K562 (cell line): Measurements from ENCODE around the gene DNAJB4. TPM values are rescaled to one million over a fixed set of nuclear protein-coding genes. Genes with fewer than 3 reads are reported as not detected.

ENCODE experiments used
- ATF2 ChIP-seq: sonication (generic); formaldehyde crosslinking; IDR thresholded peaks from 2 replicates; pipeline ENCODE4 v1.8.1; 2022; ENCODE audit warnings: missing genetic modification reagents
- CBFA2T3 ChIP-seq: fragments of 450-650 bp; IDR thresholded peaks from 2 replicates; pipeline ENCODE4 v1.6.1; 2017
- DMBX1 ChIP-seq: fragments of 250-450 bp; sonication (Bioruptor Pico); IDR thresholded peaks from 2 replicates; pipeline ENCODE4 v1.8.0; 2022; ENCODE audit warnings: inconsistent platforms, mild to moderate bottlenecking, moderate library complexity, borderline replicate concordance
- GATAD2A ChIP-seq: fragments of 450-650 bp; IDR thresholded peaks from 2 replicates; pipeline ENCODE4 v1.6.1; 2017
- GMEB1 ChIP-seq: fragments of 250-450 bp; sonication (Bioruptor Pico); IDR thresholded peaks from 2 replicates; pipeline ENCODE4 v1.4.0; 2020; ENCODE audit warnings: mild to moderate bottlenecking
- GTF2B ChIP-seq: IDR thresholded peaks from 2 replicates; pipeline ENCODE4 v1.6.1; 2011; ENCODE audit not compliant: insufficient read length; ENCODE audit errors: extremely low read depth
- HEY1 ChIP-seq: fragments of 250-450 bp; sonication (Bioruptor Pico); IDR thresholded peaks from 2 replicates; pipeline ENCODE4 v1.5.0; 2020; ENCODE audit warnings: mild to moderate bottlenecking, moderate library complexity, borderline replicate concordance
- NCOA2 ChIP-seq, 2 experiments: fragments of 450-650 bp; IDR thresholded peaks; 2 replicates each; pipeline ENCODE4 v1.6.1; 2018; ENCODE audit warnings: mild to moderate bottlenecking in 2 of 2, moderate library complexity in 1 of 2; ENCODE audit not compliant: partially characterized antibody in 2 of 2
- NCOA6 ChIP-seq: fragments of 450-650 bp; IDR thresholded peaks from 2 replicates; pipeline ENCODE4 v1.6.1; 2017; ENCODE audit warnings: mild to moderate bottlenecking
- NR0B1 ChIP-seq: fragments of 450-650 bp; IDR thresholded peaks from one replicate; pipeline ENCODE4 v1.6.1; 2018; ENCODE audit warnings: mild to moderate bottlenecking, moderate library complexity; ENCODE audit not compliant: partially characterized antibody
- PURB ChIP-seq: sonication (generic); formaldehyde crosslinking; IDR thresholded peaks from 2 replicates; pipeline ENCODE4 v1.9.0; 2021; ENCODE audit warnings: low read depth, mild to moderate bottlenecking, missing genetic modification reagents
- RCOR1 ChIP-seq, 2 experiments: IDR thresholded peaks; 2 replicates each; pipeline ENCODE4 v1.6.1; 2012; ENCODE audit warnings: low read depth in 2 of 2, low read length in 2 of 2, borderline replicate concordance in 1 of 2, improper control_type of control experiment in 1 of 2
- SMARCC2 ChIP-seq: fragments of 450-650 bp; IDR thresholded peaks from 2 replicates; pipeline ENCODE4 v1.6.1; 2017; ENCODE audit warnings: antibody characterized with exemption, moderate library complexity, mild to moderate bottlenecking, low read depth
- TCF7 ChIP-seq: sonication (generic); IDR thresholded peaks from 2 replicates; pipeline ENCODE4 v1.6.1; 2016; ENCODE audit warnings: antibody characterized with exemption, borderline replicate concordance
- ZBTB2 ChIP-seq: fragments of 450-650 bp; IDR thresholded peaks from 2 replicates; pipeline ENCODE4 v1.6.1; 2016; ENCODE audit warnings: antibody characterized with exemption
- ZNF280B ChIP-seq: fragments of 250-450 bp; sonication (Bioruptor Pico); IDR thresholded peaks from 2 replicates; pipeline ENCODE4 v1.5.1; 2021; ENCODE audit warnings: mild to moderate bottlenecking
- ZNF512 ChIP-seq: IDR thresholded peaks from 2 replicates; pipeline ENCODE4 v1.6.1; 2016; ENCODE audit warnings: missing genetic modification characterization, missing compliant biosample characterization
- ZNF778 ChIP-seq: fragments of 450-650 bp; formaldehyde crosslinking; IDR thresholded peaks from 2 replicates; pipeline ENCODE4 v1.4.0; 2020; ENCODE audit warnings: mild to moderate bottlenecking, moderate library complexity
- polyA plus RNA-seq, 8 experiments: library from polyadenylated mRNA; depleted of rRNA in 4 of 8; stranded (reverse) in 5 of 8; unstranded in 3 of 8; fragments of >200 nt; fragmentation: Nextera tagmentation in 2 of 8; fragmentation: Illumina TruSeq in 1 of 8; extraction: Ambion mirVana in 2 of 8; extraction: Trizol in 1 of 8; gene quantifications; 2 replicates each; pipeline versions ENCODE4 v1.2.1 to v1.2.3, GENCODE V29; 2011 to 2014; ENCODE audit warnings: inconsistent platforms in 1 of 8, missing spikeins in 1 of 8
- total RNA-seq, 7 experiments: library from RNA; depleted of rRNA in 6 of 7; stranded (reverse); fragments of >200 nt in 6 of 7; fragmentation: Illumina TruSeq in 2 of 7; extraction: Trizol in 2 of 7; gene quantifications; 2 replicates each; pipeline versions ENCODE4 v1.2.1 to v1.2.3, GENCODE V29; 2011 to 2021; ENCODE audit warnings: low replicate concordance in 1 of 7

DNAJB4 gene
- total and polyA plus RNA-seq, 9 of the 15 experiments (the other 6 are each of a cell fraction or from before 2014, with no cell fraction given), result 8.5 to 27.7 (median 19.8) TPM

GRCh38 chr1:77978293-77978968 lies 26.3 kb upstream of the DNAJB4 start (continued):
- TF ChIP-seq ZNF512 (no peak), ZNF778 (CRISPR knock-in tag) (no peak), ZNF280B (CRISPR knock-in tag) (no peak), DMBX1 (CRISPR knock-in tag) (0 out of 2 replicates have a peak, but pooled peaks have one; percentile 15), TCF7 (no peak), HEY1 (CRISPR knock-in tag) (no peak), NCOA2 (IDR thresholded peaks at IDR 0.05; ENCODE audit: partially characterized antibody in 2 of 2) (no peak), GATAD2A (no peak), GTF2B (no peak), SMARCC2 (no peak), RCOR1 (IDR thresholded peaks at IDR 0.05; ENCODE audit: borderline replicate concordance in 1 of 2, low read depth in 2 of 2, low read length in 2 of 2) (no peak), NR0B1 (no peak), GMEB1 (CRISPR knock-in tag) (peak; percentile 6; the same call in 1 of the 2 replicates), PURB (CRISPR knock-in tag) (no peak), CBFA2T3 (no peak), ZBTB2 (no peak), ATF2 (CRISPR knock-in tag) (no peak), NCOA6 (no peak)
